H1 (cell line): Measurements from ENCODE around the gene SDSL. TPM values are rescaled to one million over a fixed set of nuclear protein-coding genes. Genes with fewer than 3 reads are reported as not detected.

Source experiments
- CTCF ChIA-PET: fragments of 300-600 bp; sonication (Branson Sonifier 250); formaldehyde crosslinking; loops from one replicate; lab custom pipeline; 2021; ENCODE audit not compliant: partially characterized antibody; lab: Charles Lee
- POLR2A ChIA-PET: fragments of 300-600 bp; sonication (Branson Sonifier 250); formaldehyde crosslinking; loops from one replicate; lab custom pipeline; 2021; ENCODE audit warnings: inconsistent platforms; ENCODE audit not compliant: partially characterized antibody; lab: Charles Lee
- DNase-seq, 2 experiments: peaks; one replicate each; pipeline versions ENCODE4 v3.0.0 to v3.0.0-alpha.2; 2010 to 2022; ENCODE audit warnings: low spot score in 2 of 2, low read depth in 1 of 2, mixed read lengths in 1 of 2
- FAIRE-seq: peaks from 2 replicates; lab custom pipeline; 2011; peaks lifted over from hg19 to GRCh38; lab: Jason Lieb, UNC
- H2AFZ ChIP-seq: 2 replicates; pipeline ENCODE4 v1.8.1; 2012; ENCODE audit warnings: low read length, inconsistent platforms
- H2AK5ac ChIP-seq: 2 replicates; pipeline ENCODE4 v1.6.1; 2013; ENCODE audit warnings: low read depth, low read length
- H2BK120ac ChIP-seq: replicated peaks from 2 replicates; pipeline ENCODE3; 2013; ENCODE audit warnings: low read depth, low read length, inconsistent platforms
- H2BK12ac ChIP-seq: 2 replicates; pipeline ENCODE4 v1.6.1; 2013; ENCODE audit warnings: low read depth, low read length
- H2BK15ac ChIP-seq: 2 replicates; pipeline ENCODE4 v1.6.1; 2013; ENCODE audit warnings: low read length
- H2BK20ac ChIP-seq: 2 replicates; pipeline ENCODE4 v1.6.1; 2013; ENCODE audit warnings: low read length
- H2BK5ac ChIP-seq: 2 replicates; pipeline ENCODE4 v1.6.1; 2013; ENCODE audit warnings: low read depth, low read length
- H3K14ac ChIP-seq: 2 replicates; pipeline ENCODE4 v1.6.1; 2013; ENCODE audit warnings: inconsistent platforms; ENCODE audit not compliant: insufficient read length
- H3K18ac ChIP-seq: 2 replicates; pipeline ENCODE4 v1.6.1; 2013; ENCODE audit warnings: low read length; ENCODE audit errors: extremely low read depth
- H3K23ac ChIP-seq: 2 replicates; pipeline ENCODE4 v1.6.1; 2013; ENCODE audit warnings: inconsistent platforms; ENCODE audit not compliant: insufficient read length
- H3K23me2 ChIP-seq: 2 replicates; pipeline ENCODE4 v1.6.1; 2013; ENCODE audit warnings: low read depth, low read length
- H3K27ac ChIP-seq: 2 replicates; pipeline ENCODE4 v1.6.1; 2011; ENCODE audit warnings: low read depth, low read length, inconsistent platforms
- H3K27me3 ChIP-seq, 4 experiments: replicated peaks in 1 of 4; 1 replicate in 1 of 4; 2 replicates in 3 of 4; pipeline versions ENCODE4 v1.6.1 to v1.8.1; 2011 to 2013; ENCODE audit warnings: low read length in 3 of 4, mild to moderate bottlenecking in 3 of 4, inconsistent platforms in 2 of 4, mixed read lengths in 2 of 4, moderate library complexity in 1 of 4; ENCODE audit not compliant: control insufficient read depth in 3 of 4, insufficient read depth in 3 of 4; ENCODE audit errors: extremely low read depth in 1 of 4
- H3K36me3 ChIP-seq, 4 experiments: 2 replicates each; pipeline versions ENCODE4 v1.6.1 to v1.8.1; 2011 to 2013; ENCODE audit warnings: mild to moderate bottlenecking in 4 of 4, low read length in 3 of 4, moderate library complexity in 2 of 4, control low read depth in 1 of 4, inconsistent platforms in 1 of 4; ENCODE audit not compliant: insufficient read depth in 4 of 4, control insufficient read depth in 2 of 4
- H3K4ac ChIP-seq: replicated peaks from 2 replicates; pipeline ENCODE3; 2013; ENCODE audit warnings: low read length, low read depth, mixed read lengths, inconsistent platforms; ENCODE audit not compliant: insufficient read length
- H3K4me1 ChIP-seq, 4 experiments: replicated peaks in 1 of 4; 1 replicate in 1 of 4; 2 replicates in 3 of 4; pipeline versions ENCODE4 v1.6.1 to v1.8.1; 2011 to 2013; ENCODE audit warnings: low read length in 3 of 4, inconsistent platforms in 2 of 4, mixed read lengths in 1 of 4; ENCODE audit not compliant: insufficient read depth in 4 of 4, control insufficient read depth in 3 of 4
- H3K4me2 ChIP-seq, 2 experiments: 2 replicates each; pipeline versions ENCODE4 v1.6.1 to v1.8.1; 2011 to 2013; ENCODE audit warnings: low read depth in 2 of 2, low read length in 2 of 2, control low read depth in 1 of 2, inconsistent platforms in 1 of 2, mild to moderate bottlenecking in 1 of 2; ENCODE audit not compliant: insufficient read depth in 1 of 2
- H3K4me3 ChIP-seq, 4 experiments: fragments of 200-600, 300-600 bp in 1 of 4; sonication (generic), shearing (Covaris generic), sonication (Bioruptor Twin) in 1 of 4; 2 replicates each; pipeline versions ENCODE4 v1.5.1 to v1.8.1; 2011 to 2016; ENCODE audit warnings: low read length in 4 of 4, low read depth in 3 of 4, control low read depth in 2 of 4, inconsistent platforms in 2 of 4, mild to moderate bottlenecking in 2 of 4, mixed read lengths in 1 of 4, moderate library complexity in 1 of 4; ENCODE audit not compliant: insufficient read depth in 2 of 4; ENCODE audit errors: extremely low read depth in 1 of 4
- H3K56ac ChIP-seq: replicated peaks from 2 replicates; pipeline ENCODE3; 2013; ENCODE audit warnings: low read depth, mild to moderate bottlenecking, mixed read lengths, low read length, inconsistent platforms; ENCODE audit not compliant: insufficient read length
- H3K79me1 ChIP-seq: 2 replicates; pipeline ENCODE4 v1.6.1; 2013; ENCODE audit warnings: low read depth, low read length, control low read depth
- H3K79me2 ChIP-seq, 2 experiments: 2 replicates each; pipeline versions ENCODE4 v1.6.1 to v1.8.1; 2012 to 2013; ENCODE audit warnings: low read length in 2 of 2, mild to moderate bottlenecking in 2 of 2, inconsistent platforms in 1 of 2; ENCODE audit not compliant: insufficient read depth in 2 of 2, control insufficient read depth in 1 of 2
- H3K9ac ChIP-seq, 4 experiments: replicated peaks in 1 of 4; 1 replicate in 1 of 4; 2 replicates in 3 of 4; pipeline versions ENCODE4 v1.6.1 to v1.8.1; 2011 to 2013; ENCODE audit warnings: low read depth in 3 of 4, low read length in 3 of 4, control low read depth in 2 of 4, mild to moderate bottlenecking in 2 of 4, moderate library complexity in 2 of 4, inconsistent platforms in 1 of 4; ENCODE audit errors: extremely low read depth in 1 of 4
- H3K9me3 ChIP-seq, 2 experiments: 2 replicates each; pipeline versions ENCODE4 v1.6.1 to v1.8.1; 2012 to 2013; ENCODE audit warnings: mild to moderate bottlenecking in 2 of 2, moderate library complexity in 2 of 2, control low read depth in 1 of 2, inconsistent platforms in 1 of 2, low read depth in 1 of 2, low read length in 1 of 2, mixed read lengths in 1 of 2; ENCODE audit not compliant: insufficient read depth in 2 of 2
- H4K20me1 ChIP-seq, 2 experiments: replicated peaks in 1 of 2; 2 replicates each; pipeline versions ENCODE3 to v1.8.1; 2011 to 2013; ENCODE audit warnings: inconsistent platforms in 2 of 2, low read length in 2 of 2, mild to moderate bottlenecking in 1 of 2; ENCODE audit not compliant: insufficient read depth in 2 of 2, control insufficient read depth in 1 of 2
- H4K5ac ChIP-seq: 2 replicates; pipeline ENCODE4 v1.6.1; 2013; ENCODE audit warnings: low read length, low read depth, mixed read lengths, inconsistent platforms; ENCODE audit not compliant: insufficient read length
- H4K8ac ChIP-seq: 2 replicates; pipeline ENCODE4 v1.8.0; 2013; ENCODE audit warnings: mild to moderate bottlenecking, moderate library complexity, low read length, inconsistent platforms; ENCODE audit not compliant: insufficient read depth; ENCODE audit errors: extremely low read depth
- H4K91ac ChIP-seq: replicated peaks from 2 replicates; pipeline ENCODE3; 2013; ENCODE audit warnings: low read length, mixed read lengths, inconsistent platforms; ENCODE audit not compliant: insufficient read length
- ASH2L ChIP-seq: fragments of 200-600, 300-600 bp; sonication (generic); IDR thresholded peaks from one replicate; pipeline ENCODE4 v1.7.1; 2017; ENCODE audit warnings: low read length
- NANOG ChIP-seq: IDR thresholded peaks from 2 replicates; pipeline ENCODE4 v1.6.1; 2011; ENCODE audit warnings: low read length, low read depth, mild to moderate bottlenecking, inconsistent platforms; ENCODE audit not compliant: insufficient read depth, poor library complexity, severe bottlenecking
- PHF8 ChIP-seq: fragments of 200-600 bp; sonication (generic); conservative IDR thresholded peaks from 2 replicates; pipeline ENCODE4 v1.7.1; 2012; ENCODE audit warnings: low read depth, mild to moderate bottlenecking, inconsistent platforms, low read length, moderate library complexity
- POLR2AphosphoS5 ChIP-seq: IDR thresholded peaks from 2 replicates; pipeline ENCODE4 v1.6.1; 2011; ENCODE audit warnings: low read depth, low read length
- SIN3A ChIP-seq, 2 experiments: IDR thresholded peaks in 1 of 2; conservative IDR thresholded peaks in 1 of 2; 2 replicates each; pipeline ENCODE4 v1.6.1; 2011 to 2012; ENCODE audit warnings: low read length in 2 of 2, improper control_type of control experiment in 1 of 2, low read depth in 1 of 2, mild to moderate bottlenecking in 1 of 2
- SIX5 ChIP-seq: IDR thresholded peaks from 2 replicates; pipeline ENCODE4 v1.6.1; 2011; ENCODE audit warnings: mild to moderate bottlenecking, low read depth, low read length
- SP1 ChIP-seq: IDR thresholded peaks from 2 replicates; pipeline ENCODE4 v1.6.1; 2011; ENCODE audit warnings: low read depth, low read length
- SP4 ChIP-seq: IDR thresholded peaks from 2 replicates; pipeline ENCODE4 v1.6.1; 2012; ENCODE audit warnings: low read length, inconsistent platforms
- ZNF274 ChIP-seq: IDR thresholded peaks from 2 replicates; pipeline ENCODE4 v1.7.0; 2012; ENCODE audit warnings: low read length, borderline replicate concordance; ENCODE audit errors: extremely low read depth
- WGBS, 2 experiments: shearing (Covaris generic) in 1 of 2; methylation state at CpG; one replicate each; pipeline versions ENCODE4 v1.1.6 to v1.1.7; 2013 to 2015; ENCODE audit warnings: low lambda C conversion rate in 2 of 2, mixed read lengths in 2 of 2, inconsistent platforms in 1 of 2, low coverage in 1 of 2, missing lambda C conversion rate in 1 of 2; ENCODE audit not compliant: insufficient replicate concordance in 2 of 2, insufficient coverage in 1 of 2, insufficient read length in 1 of 2; ENCODE audit errors: extremely low coverage in 1 of 2, missing lambda C conversion rate in 1 of 2; 5-methylcytosine and 5-hydroxymethylcytosine counted together
- polyA plus RNA-seq, 7 experiments: library from polyadenylated mRNA; depleted of rRNA in 3 of 7; stranded (reverse) in 5 of 7; unstranded in 2 of 7; fragments of >200 nt in 5 of 7; fragments of 200-250 nt in 2 of 7; gene quantifications; 1 replicate in 5 of 7; 2 replicates in 1 of 7; 4 replicates in 1 of 7; pipeline versions ENCODE4 v1.2.1 to v1.2.3, GENCODE V29; 2011 to 2013; ENCODE audit warnings: missing spikeins in 2 of 7, mixed read lengths in 2 of 7
- total RNA-seq: library from RNA; stranded (reverse); fragmentation: NEBNext Ultra II Directional; extraction: Animal tissue kit (Norgen Biotek cat#: 25700); gene quantifications from 2 replicates; pipeline ENCODE4 v1.2.1, GENCODE V29; 2021
- TF ChIP-seq, protein P1 (sequence below): IDR thresholded peaks from 2 replicates; pipeline ENCODE4 v1.6.1; 2012; ENCODE audit warnings: inconsistent platforms

The SDSL gene
- total and polyA plus RNA-seq, 2 of the 8 experiments (the other 6 are each of a cell fraction or from before 2014, with no cell fraction given), result 0.69 to 1.3 TPM

DNA sequence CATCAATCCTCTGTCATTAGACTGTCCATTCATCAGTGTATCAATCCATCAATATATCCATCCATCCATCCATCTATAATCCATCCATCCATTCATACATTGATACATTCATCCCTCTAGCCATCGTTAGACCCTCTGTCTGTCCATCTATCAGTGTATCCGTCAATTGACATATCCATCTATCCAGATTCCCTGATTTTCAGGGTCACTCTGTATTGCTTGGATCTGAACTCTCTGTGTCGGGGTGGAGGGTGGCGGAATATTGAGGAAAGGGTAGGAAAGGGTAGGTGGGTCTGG, 17.1 kb downstream of the SDSL start:
- Histone ChIP-seq H3K4me3 (no peak overlapping the region), H4K8ac (no peak overlapping the region), H3K27ac (no peak overlapping the region), H3K9me3 (no peaks in the 10 kb centered on the region; a peak in 1 of 4 replicates), H2BK20ac (no peak overlapping the region), H3K4me1 (peaks cover 0 to 2% (median under 1%) of the 10 kb centered on the region in 4 experiments; a peak in 2 of 7 replicates), H4K20me1 (no peaks in the 10 kb centered on the region), H3K23me2 (peaks cover 6% of the 10 kb centered on the region; the same call in 1 of the 2 replicates), H3K79me1 (no peaks in the 10 kb centered on the region), H3K23ac (no peak overlapping the region), H4K91ac (no peak overlapping the region), H4K5ac (no peak overlapping the region), H3K18ac (no peak overlapping the region), H3K36me3 (no peaks in the 10 kb centered on the region; a peak in 1 of 8 replicates), H2BK5ac (no peak overlapping the region), H3K9ac (no peak overlapping the region), H3K14ac (no peak overlapping the region), H3K27me3 (peaks cover 0 to 2% (median 0%) of the 10 kb centered on the region in 4 experiments; a peak in 2 of 7 replicates), H3K79me2 (no peaks in the 10 kb centered on the region), H2BK12ac (no peak overlapping the region), H2BK120ac (no peak overlapping the region), H2AK5ac (no peak overlapping the region), H2BK15ac (no peak overlapping the region), H3K56ac (peak overlapping the region; percentile 49), H3K4me2 (no peak overlapping the region), H3K4ac (no peak overlapping the region), H2AFZ (no peak overlapping the region)
- ChIA-PET POLR2A (no interaction called here), CTCF (interaction anchor here (0.7 to 8.4 kb wide), 8 partner anchors 9 to 308 kb away, joined by 3 to 82 read pairs (median 4); no protein-coding TSS in a partner anchor)
- TF ChIP-seq NANOG (no peak), PHF8 (no peak), SP1 (no peak), SP4 (no peak), ZNF274 (no peak), SIX5 (no peak), SIN3A (conservative IDR thresholded peaks at IDR 0.05 in 1 of 2, IDR thresholded peaks at IDR 0.05 in 1 of 2; ENCODE audit: low read depth in 1 of 2, low read length in 2 of 2) (no peak), POLR2AphosphoS5 (no peak), ASH2L (no peak)
- TF ChIP-seq, protein P1, sequence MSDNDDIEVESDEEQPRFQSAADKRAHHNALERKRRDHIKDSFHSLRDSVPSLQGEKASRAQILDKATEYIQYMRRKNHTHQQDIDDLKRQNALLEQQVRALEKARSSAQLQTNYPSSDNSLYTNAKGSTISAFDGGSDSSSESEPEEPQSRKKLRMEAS, result no peak
- WGBS, 2 experiments, result 45 to 100% methylated on average over 1 to 4 of the region's 4 CpGs
- FAIRE-seq (no peak), DNase-seq (no peak)
